Kidney (tissue), 14 donors: ENCODE results near the gene KRTAP10-7. TPM values are rescaled to one million over a fixed set of nuclear protein-coding genes. Genes with fewer than 3 reads are reported as not detected.

Experiments used
- DNase-seq, 5 donors: peaks; one replicate each; pipeline ENCODE4 v3.0.0-alpha.2; 2013 to 2020
- FAIRE-seq: peaks from 2 replicates; lab custom pipeline; 2012; peaks lifted over from hg19 to GRCh38; lab: Jason Lieb, UNC
- H3K27ac ChIP-seq, 2 donors: one replicate each; pipeline ENCODE4 v1.7.0; 2013; ENCODE audit warnings: low read depth in 2 of 2, low read length in 2 of 2, inconsistent platforms in 1 of 2
- H3K27me3 ChIP-seq: one replicate; pipeline ENCODE4 v1.7.1; 2013; ENCODE audit warnings: low read length, inconsistent platforms; ENCODE audit not compliant: control insufficient read depth, insufficient read depth
- H3K36me3 ChIP-seq, 3 donors: one replicate each; pipeline versions ENCODE4 v1.7.0 to v1.7.1; 2013; ENCODE audit warnings: low read length in 3 of 3, control low read depth in 1 of 3, inconsistent platforms in 1 of 3; ENCODE audit not compliant: insufficient read depth in 3 of 3, control insufficient read depth in 2 of 3
- H3K4me1 ChIP-seq, 3 donors: one replicate each; pipeline versions ENCODE4 v1.7.0 to v1.7.1; 2013; ENCODE audit warnings: low read length in 3 of 3, inconsistent platforms in 1 of 3, low read depth in 1 of 3; ENCODE audit not compliant: control insufficient read depth in 2 of 3, insufficient read depth in 2 of 3
- H3K4me3 ChIP-seq, 3 donors: one replicate each; pipeline versions ENCODE4 v1.7.0 to v1.8.1; 2013; ENCODE audit warnings: low read length in 3 of 3, control low read depth in 1 of 3, inconsistent platforms in 1 of 3
- H3K9ac ChIP-seq, 3 donors: one replicate each; pipeline versions ENCODE4 v1.7.0 to v1.7.1; 2013; ENCODE audit warnings: low read length in 3 of 3, control low read depth in 1 of 3, inconsistent platforms in 1 of 3
- H3K9me3 ChIP-seq, 3 donors: one replicate each; pipeline versions ENCODE4 v1.7.0 to v1.7.1; 2013; ENCODE audit warnings: low read length in 3 of 3, control low read depth in 1 of 3, inconsistent platforms in 1 of 3; ENCODE audit not compliant: control insufficient read depth in 2 of 3, insufficient read depth in 1 of 3
- CTCF ChIP-seq: IDR thresholded peaks from 3 replicates; pipeline ENCODE4 v1.5.1; 2012; ENCODE audit warnings: mild to moderate bottlenecking, moderate library complexity, borderline replicate concordance; ENCODE audit not compliant: insufficient read depth; ENCODE audit errors: extremely low read depth
- intact Hi-C: fragments of 100-400 bp; cut with DNase I; formaldehyde crosslinking; loops from one replicate; pipeline ENCODE4 v1.11.1; 2022
- polyA plus RNA-seq: library from polyadenylated mRNA; stranded (reverse); fragments of 350-450 nt; fragmentation: Illumina TruSeq; extraction: RNeasy Lipid Tissue Mini Kit (QIAGEN cat#74804); gene quantifications from one replicate; pipeline ENCODE4 v1.2.3, GENCODE V29; 2014; ENCODE audit warnings: low read depth, low replicate concordance; ENCODE audit not compliant: insufficient read depth
- total RNA-seq: library from RNA; stranded (reverse); fragmentation: NEBNext Ultra II Directional; extraction: Animal tissue kit (Norgen Biotek cat#: 25700); gene quantifications from one replicate; pipeline ENCODE4 v1.2.1, GENCODE V29; 2021
- donor health status: control.
- donor health status: control.
- donor health status: control.
- donor health status: control.
- donor health status: control.
- donor health status: DM: yes; HTN: yes; CAD: no.
- donor health status: Normal renal cell carcinoma (clear cell type).

KRTAP10-7 gene
- total and polyA plus RNA-seq, 2 donors from 2014 or later: not detected

GRCh38 chr21:44574457-44575306 lies 25.7 kb upstream of the KRTAP10-7 start:
- Histone ChIP-seq H3K9ac (no peak overlapping the region), H3K27ac (no peak overlapping the region), H3K4me1 (no peaks in the 10 kb centered on the region), H3K27me3 (no peaks in the 10 kb centered on the region), H3K9me3 (peaks cover 0 to 10% (median 2%) of the 10 kb centered on the region in 3 donors), H3K36me3 (no peaks in the 10 kb centered on the region), H3K4me3 (no peak overlapping the region)
- FAIRE-seq (no peak), DNase-seq (peak in 4 of 5 donors; percentile 49 to 63 (median 54))
- intact Hi-C loops: no loop called here
- TF ChIP-seq CTCF: no peak

GRCh38 chr21:44575307-44576024 lies 24.9 kb upstream of the KRTAP10-7 start:
- no peaks in the 10 kb centered on the region for H3K36me3 ChIP-seq
- DNase-seq (no peak), FAIRE-seq (no peak)
- no peak overlapping the region for H3K4me3 ChIP-seq
- no peak overlapping the region for H3K27ac ChIP-seq
- H3K27me3 ChIP-seq: no peaks in the 10 kb centered on the region
- TF ChIP-seq CTCF: no peak
- no peak overlapping the region for H3K9ac ChIP-seq
- intact Hi-C loops: no loop called here
- no peaks in the 10 kb centered on the region for H3K4me1 ChIP-seq
- peaks cover 0 to 10% (median 2%) of the 10 kb centered on the region in 3 donors for H3K9me3 ChIP-seq

GRCh38 chr21:44576025-44576420 lies 24.4 kb upstream of the KRTAP10-7 start:
- Histone ChIP-seq H3K4me3 (no peak overlapping the region), H3K27ac (no peak overlapping the region), H3K27me3 (no peaks in the 10 kb centered on the region), H3K36me3 (no peaks in the 10 kb centered on the region), H3K4me1 (no peaks in the 10 kb centered on the region), H3K9me3 (peaks cover 0 to 10% (median 4%) of the 10 kb centered on the region in 3 donors), H3K9ac (no peak overlapping the region)
- intact Hi-C loops: no loop called here
- no peak for TF ChIP-seq CTCF
- DNase-seq (no peak), FAIRE-seq (no peak)
